GM12891 (cell line): ENCODE measurements around the gene BNIP1.

Experiments
- POLR2A ChIP-seq: IDR thresholded peaks from 2 replicates; pipeline ENCODE4 v1.6.1; 2011; ENCODE audit warnings: low read depth, low read length, control low read depth
- POLR2AphosphoS5 ChIP-seq: IDR thresholded peaks from 2 replicates; pipeline ENCODE4 v1.6.1; 2011; ENCODE audit warnings: low read depth, low read length, control low read depth
- POU2F2 ChIP-seq: IDR thresholded peaks from 2 replicates; pipeline ENCODE4 v1.6.1; 2011; ENCODE audit warnings: low read depth, mild to moderate bottlenecking, control low read depth, low read length, moderate library complexity
- TAF1 ChIP-seq: IDR thresholded peaks from 2 replicates; pipeline ENCODE4 v1.6.1; 2011; ENCODE audit warnings: low read depth, low read length, control low read depth

- TF ChIP-seq POLR2A, result no peak
- no peak for TF ChIP-seq TAF1
- TF ChIP-seq POLR2AphosphoS5, result no peak
- TF ChIP-seq POU2F2, result no peak
Measured at GRCh38 chr5:173192561-173192960, 48.2 kb downstream of the BNIP1 start.
